Fibroblast of lung (primary cell): ENCODE measurements around the gene CIB4. TPM values are rescaled to one million over a fixed set of nuclear protein-coding genes. Genes with fewer than 3 reads are reported as not detected.

Experiments
- DNase-seq, 2 donors: peaks; one replicate each; pipeline versions ENCODE4 v3.0.0 to v3.0.0-alpha.2; 2010; ENCODE audit warnings: low read depth in 2 of 2
- H2AFZ ChIP-seq: 2 replicates; pipeline ENCODE4 v1.5.1; 2012; ENCODE audit warnings: low read length, control low read depth, inconsistent platforms
- H3K27ac ChIP-seq: 2 replicates; pipeline ENCODE4 v1.5.1; 2011; ENCODE audit warnings: low read length, control low read depth; ENCODE audit not compliant: insufficient read depth
- H3K27me3 ChIP-seq: 2 replicates; pipeline ENCODE4 v1.5.1; 2011; ENCODE audit warnings: mild to moderate bottlenecking, low read length; ENCODE audit not compliant: control insufficient read depth, insufficient read depth
- H3K36me3 ChIP-seq: 2 replicates; pipeline ENCODE4 v1.5.1; 2011; ENCODE audit warnings: low read length; ENCODE audit not compliant: control insufficient read depth, insufficient read depth
- H3K4me1 ChIP-seq: 2 replicates; pipeline ENCODE4 v1.5.1; 2011; ENCODE audit warnings: low read length; ENCODE audit not compliant: control insufficient read depth, insufficient read depth; ENCODE audit errors: extremely low read depth
- H3K4me2 ChIP-seq: 2 replicates; pipeline ENCODE4 v1.5.1; 2011; ENCODE audit warnings: low read length, control low read depth; ENCODE audit not compliant: insufficient read depth; ENCODE audit errors: extremely low read depth
- H3K4me3 ChIP-seq, 4 experiments: fragments of 200-600 bp in 1 of 4; sonication (generic) in 1 of 4; replicated peaks in 1 of 4; 2 replicates each; pipeline ENCODE4 v1.5.1; 2011 to 2016; ENCODE audit warnings: low read length in 4 of 4, low read depth in 3 of 4, mild to moderate bottlenecking in 3 of 4, control low read depth in 2 of 4, inconsistent platforms in 1 of 4, mixed read lengths in 1 of 4; ENCODE audit not compliant: insufficient read depth in 1 of 4; ENCODE audit errors: control extremely low read depth in 1 of 4
- H3K79me2 ChIP-seq: 2 replicates; pipeline ENCODE4 v1.5.1; 2012; ENCODE audit warnings: mild to moderate bottlenecking, low read length, inconsistent platforms; ENCODE audit not compliant: control insufficient read depth, insufficient read depth
- H3K9ac ChIP-seq: 2 replicates; pipeline ENCODE4 v1.5.1; 2011; ENCODE audit warnings: mild to moderate bottlenecking, low read length, control low read depth; ENCODE audit not compliant: insufficient read depth
- H3K9me3 ChIP-seq: 2 replicates; pipeline ENCODE4 v1.5.1; 2012; ENCODE audit warnings: low read depth, low read length; ENCODE audit not compliant: control insufficient read depth, insufficient read depth
- H4K20me1 ChIP-seq: 2 replicates; pipeline ENCODE4 v1.5.1; 2011; ENCODE audit warnings: low read length; ENCODE audit not compliant: control insufficient read depth, insufficient read depth; ENCODE audit errors: extremely low read depth
- EZH2 ChIP-seq: IDR thresholded peaks from 2 replicates; pipeline ENCODE4 v1.5.1; 2012; ENCODE audit warnings: low read length, control low read depth, mild to moderate bottlenecking; ENCODE audit errors: missing control alignments
- polyA plus RNA-seq, 2 donors: library from polyadenylated mRNA; depleted of rRNA in 1 of 2; stranded (reverse) in 1 of 2; unstranded in 1 of 2; fragments of >200 nt; gene quantifications; 2 replicates each; pipeline ENCODE4 v1.2.1, GENCODE V29; 2011 to 2012; ENCODE audit warnings: missing spikeins in 1 of 2
- total RNA-seq: library from RNA; depleted of rRNA; stranded (reverse); fragments of >200 nt; gene quantifications from 2 replicates; pipeline ENCODE4 v1.2.1, GENCODE V29; 2014
- TF ChIP-seq, protein P1 (sequence below), 2 donors: IDR thresholded peaks in 1 of 2; conservative IDR thresholded peaks in 1 of 2; 1 replicate in 1 of 2; 2 replicates in 1 of 2; pipeline ENCODE4 v1.5.1; 2011 to 2012; ENCODE audit warnings: low read length in 2 of 2, control low read depth in 1 of 2, inconsistent platforms in 1 of 2, low read depth in 1 of 2, mild to moderate bottlenecking in 1 of 2

The CIB4 gene
- total and polyA plus RNA-seq, 2 donors (not counting 1 experiment from before 2014, with no cell fraction given) = not detected

DNA sequence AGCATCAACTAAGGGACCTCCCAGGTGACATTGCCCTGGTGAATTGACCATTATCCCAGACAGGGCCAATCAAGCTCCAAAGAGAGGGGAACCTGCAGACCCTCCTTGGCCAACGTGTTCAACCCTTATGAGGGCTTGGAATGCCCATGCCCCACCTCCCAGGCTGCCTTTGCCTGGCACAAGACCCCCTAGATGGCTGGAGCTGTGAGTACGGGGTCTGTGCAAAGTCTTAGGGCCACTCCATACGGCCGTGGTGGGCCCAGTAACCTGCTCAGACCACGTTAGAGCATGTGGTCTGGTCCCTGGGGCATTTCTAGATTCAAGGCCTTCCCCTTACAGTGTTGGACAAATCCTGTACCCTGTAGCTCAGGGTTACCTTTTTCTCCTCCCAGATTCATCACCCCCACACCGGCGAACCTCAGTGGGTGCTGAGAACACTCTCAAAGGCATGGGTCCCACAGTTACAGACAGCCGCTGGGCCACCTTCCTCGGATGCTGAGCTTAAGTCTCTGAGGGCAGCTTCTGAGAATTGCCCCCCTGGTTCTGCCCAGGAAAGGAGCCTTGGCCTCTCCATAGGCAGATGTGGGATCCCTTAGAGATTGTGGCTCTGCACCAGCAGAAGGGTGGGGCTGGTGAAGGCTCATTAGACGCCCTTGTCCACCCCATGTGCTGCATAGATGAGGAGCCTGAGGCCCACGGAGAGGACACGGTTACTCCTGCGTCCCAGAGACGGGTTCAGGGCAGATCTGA lies 33.0 kb upstream of the CIB4 start:
- Histone ChIP-seq H3K4me1 (no peaks in the 10 kb centered on the region), H2AFZ (no peak overlapping the region), H3K27me3 (peaks cover 3% of the 10 kb centered on the region), H4K20me1 (no peaks in the 10 kb centered on the region), H3K79me2 (no peaks in the 10 kb centered on the region), H3K9me3 (no peaks in the 10 kb centered on the region), H3K27ac (no peak overlapping the region), H3K4me2 (no peak overlapping the region), H3K36me3 (no peaks in the 10 kb centered on the region), H3K4me3 (no peak overlapping the region), H3K9ac (no peak overlapping the region)
- TF ChIP-seq EZH2 = no peak
- TF ChIP-seq, protein P1, sequence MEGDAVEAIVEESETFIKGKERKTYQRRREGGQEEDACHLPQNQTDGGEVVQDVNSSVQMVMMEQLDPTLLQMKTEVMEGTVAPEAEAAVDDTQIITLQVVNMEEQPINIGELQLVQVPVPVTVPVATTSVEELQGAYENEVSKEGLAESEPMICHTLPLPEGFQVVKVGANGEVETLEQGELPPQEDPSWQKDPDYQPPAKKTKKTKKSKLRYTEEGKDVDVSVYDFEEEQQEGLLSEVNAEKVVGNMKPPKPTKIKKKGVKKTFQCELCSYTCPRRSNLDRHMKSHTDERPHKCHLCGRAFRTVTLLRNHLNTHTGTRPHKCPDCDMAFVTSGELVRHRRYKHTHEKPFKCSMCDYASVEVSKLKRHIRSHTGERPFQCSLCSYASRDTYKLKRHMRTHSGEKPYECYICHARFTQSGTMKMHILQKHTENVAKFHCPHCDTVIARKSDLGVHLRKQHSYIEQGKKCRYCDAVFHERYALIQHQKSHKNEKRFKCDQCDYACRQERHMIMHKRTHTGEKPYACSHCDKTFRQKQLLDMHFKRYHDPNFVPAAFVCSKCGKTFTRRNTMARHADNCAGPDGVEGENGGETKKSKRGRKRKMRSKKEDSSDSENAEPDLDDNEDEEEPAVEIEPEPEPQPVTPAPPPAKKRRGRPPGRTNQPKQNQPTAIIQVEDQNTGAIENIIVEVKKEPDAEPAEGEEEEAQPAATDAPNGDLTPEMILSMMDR (conservative IDR thresholded peaks at IDR 0.05 in 1 of 2, IDR thresholded peaks at IDR 0.05 in 1 of 2; ENCODE audit: low read depth in 1 of 2, low read length in 2 of 2) = no peak
- no peak for DNase-seq

DNA sequence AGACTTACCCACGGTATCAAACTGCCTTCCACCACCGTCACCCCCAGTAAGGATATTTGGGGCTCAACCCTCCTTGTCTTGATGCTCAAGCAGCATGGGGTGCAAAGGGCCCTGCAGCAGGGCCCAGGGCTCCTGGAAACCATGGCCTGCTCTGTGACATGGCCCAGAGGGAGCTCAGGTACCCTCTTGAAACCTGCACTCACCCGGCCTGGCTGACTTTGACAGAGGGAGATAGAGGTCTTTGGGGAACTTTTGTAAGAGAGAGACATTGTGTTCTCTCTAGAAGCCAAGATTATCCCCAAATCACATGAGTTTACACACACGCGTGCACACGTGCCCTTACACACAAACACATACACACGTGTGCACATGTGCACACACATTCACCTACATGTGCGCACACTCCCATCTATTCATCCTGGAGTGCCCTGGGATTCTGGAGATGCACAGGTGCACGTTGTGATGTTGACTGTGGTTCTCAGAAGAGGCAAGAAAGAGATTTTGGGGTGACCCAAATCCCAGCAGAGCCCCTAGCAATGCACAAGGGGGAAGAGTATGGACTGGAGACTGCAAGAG lies 31.7 kb upstream of the CIB4 start:
- Histone ChIP-seq H3K27me3 (peaks cover 3% of the 10 kb centered on the region), H3K4me2 (no peak overlapping the region), H3K4me1 (no peaks in the 10 kb centered on the region), H4K20me1 (no peaks in the 10 kb centered on the region), H3K4me3 (no peak overlapping the region), H3K79me2 (no peaks in the 10 kb centered on the region), H2AFZ (no peak overlapping the region), H3K36me3 (no peaks in the 10 kb centered on the region), H3K27ac (no peak overlapping the region), H3K9me3 (no peaks in the 10 kb centered on the region), H3K9ac (no peak overlapping the region)
- TF ChIP-seq, protein P1 (conservative IDR thresholded peaks at IDR 0.05 in 1 of 2, IDR thresholded peaks at IDR 0.05 in 1 of 2; ENCODE audit: low read depth in 1 of 2, low read length in 2 of 2) = no peak
- TF ChIP-seq EZH2 = no peak
- no peak for DNase-seq

GRCh38 chr2:26672112-26672817 lies 31.1 kb upstream of the CIB4 start:
- no peak overlapping the region for H3K4me2 ChIP-seq
- H4K20me1 ChIP-seq = no peaks in the 10 kb centered on the region
- DNase-seq = no peak
- no peaks in the 10 kb centered on the region for H3K36me3 ChIP-seq
- no peak for TF ChIP-seq EZH2
- TF ChIP-seq, protein P1 (conservative IDR thresholded peaks at IDR 0.05 in 1 of 2, IDR thresholded peaks at IDR 0.05 in 1 of 2; ENCODE audit: low read depth in 1 of 2, low read length in 2 of 2) = no peak
- no peaks in the 10 kb centered on the region for H3K4me1 ChIP-seq
- H3K79me2 ChIP-seq = no peaks in the 10 kb centered on the region
- H3K9me3 ChIP-seq = no peaks in the 10 kb centered on the region
- no peak overlapping the region for H3K27ac ChIP-seq
- no peak overlapping the region for H3K4me3 ChIP-seq
- no peak overlapping the region for H3K9ac ChIP-seq
- H2AFZ ChIP-seq = no peak overlapping the region
- H3K27me3 ChIP-seq = peaks cover 3% of the 10 kb centered on the region
